B cell (primary cell): ENCODE data around the gene DHRS11.

Experiments
- EZH2 ChIP-seq: IDR thresholded peaks from 2 replicates; pipeline ENCODE4 v1.6.1; 2012; ENCODE audit warnings: borderline replicate concordance, low read depth, mild to moderate bottlenecking, moderate library complexity, low read length; ENCODE audit not compliant: insufficient read depth, poor library complexity, severe bottlenecking
- TF ChIP-seq, protein P1 (sequence below): fragments of 200-600 bp; IDR thresholded peaks from one replicate; pipeline ENCODE4 v1.8.0; 2022; ENCODE audit warnings: antibody characterized with exemption, mild to moderate bottlenecking

DNA sequence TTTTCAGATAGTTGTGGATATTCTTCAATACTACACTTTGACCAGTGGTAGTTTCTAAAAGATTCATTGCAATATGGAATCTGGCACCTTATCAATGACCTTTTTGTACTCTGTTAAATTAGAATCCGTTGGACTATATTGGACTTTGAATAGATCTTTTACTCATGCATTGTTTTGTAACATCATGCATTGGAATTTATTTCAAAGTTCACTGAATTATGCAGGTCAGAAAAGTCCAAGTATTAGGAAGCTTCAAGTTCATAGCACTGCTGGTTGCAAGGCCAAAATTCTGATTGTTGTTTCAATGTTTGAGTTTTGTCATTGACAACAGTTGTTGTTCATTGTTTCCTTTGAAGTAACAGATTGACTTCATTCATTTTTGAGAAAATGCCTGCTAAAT lies 7.9 kb upstream of the DHRS11 start:
- TF ChIP-seq, protein P1, sequence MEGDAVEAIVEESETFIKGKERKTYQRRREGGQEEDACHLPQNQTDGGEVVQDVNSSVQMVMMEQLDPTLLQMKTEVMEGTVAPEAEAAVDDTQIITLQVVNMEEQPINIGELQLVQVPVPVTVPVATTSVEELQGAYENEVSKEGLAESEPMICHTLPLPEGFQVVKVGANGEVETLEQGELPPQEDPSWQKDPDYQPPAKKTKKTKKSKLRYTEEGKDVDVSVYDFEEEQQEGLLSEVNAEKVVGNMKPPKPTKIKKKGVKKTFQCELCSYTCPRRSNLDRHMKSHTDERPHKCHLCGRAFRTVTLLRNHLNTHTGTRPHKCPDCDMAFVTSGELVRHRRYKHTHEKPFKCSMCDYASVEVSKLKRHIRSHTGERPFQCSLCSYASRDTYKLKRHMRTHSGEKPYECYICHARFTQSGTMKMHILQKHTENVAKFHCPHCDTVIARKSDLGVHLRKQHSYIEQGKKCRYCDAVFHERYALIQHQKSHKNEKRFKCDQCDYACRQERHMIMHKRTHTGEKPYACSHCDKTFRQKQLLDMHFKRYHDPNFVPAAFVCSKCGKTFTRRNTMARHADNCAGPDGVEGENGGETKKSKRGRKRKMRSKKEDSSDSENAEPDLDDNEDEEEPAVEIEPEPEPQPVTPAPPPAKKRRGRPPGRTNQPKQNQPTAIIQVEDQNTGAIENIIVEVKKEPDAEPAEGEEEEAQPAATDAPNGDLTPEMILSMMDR = no peak
- no peak for TF ChIP-seq EZH2
